Measurements from ENCODE around the gene HOXD9. TPM values are rescaled to one million over a fixed set of nuclear protein-coding genes. Genes with fewer than 3 reads are reported as not detected.

The HOXD9 gene
- polyA plus RNA-seq, 1 donor: 84.0 TPM

GRCh38 chr2:176109192-176109901, 13.2 kb upstream of the HOXD9 start:
- DNase-seq: no peak

- DNase-seq: no peak
These were observed 12.6 kb upstream of the HOXD9 start for GRCh38 chr2:176109946-176110345.

- DNase-seq: no peak
These were observed 11.9 kb upstream of the HOXD9 start for GRCh38 chr2:176110415-176111308.

- peak; percentile 92 for DNase-seq
These were observed 11.2 kb upstream of the HOXD9 start for GRCh38 chr2:176111309-176111663.

GRCh38 chr2:176111846-176112374, 10.6 kb upstream of the HOXD9 start:
- no peak for DNase-seq

GRCh38 chr2:176112375-176113302, 9.9 kb upstream of the HOXD9 start:
- DNase-seq: no peak

GRCh38 chr2:176114120-176114929, 8.2 kb upstream of the HOXD9 start:
- no peak for DNase-seq

- no peak for DNase-seq
These were observed 7.4 kb upstream of the HOXD9 start for GRCh38 chr2:176114930-176115625.

- no peak for DNase-seq
These were observed 6.4 kb upstream of the HOXD9 start, which contains the start of gene HOXD10 for GRCh38 chr2:176115883-176116813. HOXD10 (plus strand) TSS chr2:176116778; CDS start chr2:176116834, 56 bp downstream.

GRCh38 chr2:176117162-176117822, 5.2 kb upstream of the HOXD9 start:
- DNase-seq: no peak

- DNase-seq: no peak
These were observed 4.6 kb upstream of the HOXD9 start for GRCh38 chr2:176117823-176118371.

- DNase-seq: peak; percentile 95
These were observed 3.7 kb upstream of the HOXD9 start for GRCh38 chr2:176118601-176119339.

- DNase-seq: no peak
These were observed 1.9 kb upstream of the HOXD9 start for GRCh38 chr2:176120364-176121189.

GRCh38 chr2:176121190-176122051, 1.1 kb upstream of the HOXD9 start:
- DNase-seq: no peak

GRCh38 chr2:176122052-176122682, 352 bp upstream of the HOXD9 start:
- DNase-seq: no peak

Data from left kidney (tissue), 2 donors.